ENCODE results near the gene YBX2.

DNA sequence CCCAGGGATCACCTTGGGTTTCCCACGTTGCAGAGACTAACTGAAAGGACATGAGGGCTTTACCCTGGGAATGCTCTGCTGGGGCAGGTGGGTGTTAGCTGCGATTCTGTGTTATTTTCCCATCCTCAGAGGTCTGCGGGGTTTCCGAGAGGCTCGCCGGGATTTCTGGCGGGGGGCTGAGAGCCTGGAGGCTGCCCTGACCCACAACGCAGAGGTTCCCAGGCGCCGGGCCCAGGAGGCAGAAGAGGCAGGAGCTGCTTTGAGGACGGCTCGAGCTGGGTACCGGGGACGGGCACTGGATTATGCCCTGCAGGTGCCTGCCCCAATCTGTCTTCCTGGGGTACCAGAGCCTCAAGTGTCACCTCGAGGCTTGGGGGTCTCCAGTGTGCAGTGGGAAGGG lies 48.8 kb upstream of the YBX2 start:
- no peak for TF ChIP-seq POLR2A (IDR thresholded peaks at IDR 0.05)
- no peak for TF ChIP-seq CTCF (IDR thresholded peaks at IDR 0.05)
- TF ChIP-seq POLR2AphosphoS5 (IDR thresholded peaks at IDR 0.05): no peak
- TF ChIP-seq EP300 (IDR thresholded peaks at IDR 0.05): no peak

Measured in gastroesophageal sphincter (tissue), 3 donors.